HG03378 (cell line): Measurements from ENCODE around the gene DCBLD1.

Source experiments
- ATAC-seq: cut with Tn5 transposase; IDR thresholded peaks from one replicate; pipeline ENCODE4 v1.9.1; 2021; ENCODE audit warnings: mild to moderate bottlenecking, moderate library complexity; ENCODE audit not compliant: unreplicated experiment

Gene DCBLD1

GRCh38 chr6:117521791-117522502 lies 39.5 kb downstream of the DCBLD1 start:
- no peak for ATAC-seq

DNA sequence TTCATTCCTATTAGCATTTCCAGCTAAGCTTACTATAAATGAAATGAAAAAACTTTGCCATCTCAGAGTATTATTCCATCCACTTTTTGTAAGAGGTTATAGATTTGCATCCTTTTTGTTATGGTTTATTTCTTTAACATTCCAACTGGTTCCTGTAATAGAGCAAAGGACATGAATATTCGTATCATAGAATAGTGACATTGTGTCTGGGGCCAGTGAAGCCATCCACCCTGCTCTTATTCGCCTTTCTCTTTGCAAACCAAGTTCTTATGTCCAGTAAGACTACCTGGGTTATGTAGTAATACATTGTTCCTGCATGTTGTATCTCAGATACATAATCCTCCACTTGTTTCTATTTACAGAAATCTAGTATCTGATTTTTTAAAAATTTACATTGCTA lies 43.1 kb downstream of the DCBLD1 start:
- ATAC-seq, result no peak

DNA sequence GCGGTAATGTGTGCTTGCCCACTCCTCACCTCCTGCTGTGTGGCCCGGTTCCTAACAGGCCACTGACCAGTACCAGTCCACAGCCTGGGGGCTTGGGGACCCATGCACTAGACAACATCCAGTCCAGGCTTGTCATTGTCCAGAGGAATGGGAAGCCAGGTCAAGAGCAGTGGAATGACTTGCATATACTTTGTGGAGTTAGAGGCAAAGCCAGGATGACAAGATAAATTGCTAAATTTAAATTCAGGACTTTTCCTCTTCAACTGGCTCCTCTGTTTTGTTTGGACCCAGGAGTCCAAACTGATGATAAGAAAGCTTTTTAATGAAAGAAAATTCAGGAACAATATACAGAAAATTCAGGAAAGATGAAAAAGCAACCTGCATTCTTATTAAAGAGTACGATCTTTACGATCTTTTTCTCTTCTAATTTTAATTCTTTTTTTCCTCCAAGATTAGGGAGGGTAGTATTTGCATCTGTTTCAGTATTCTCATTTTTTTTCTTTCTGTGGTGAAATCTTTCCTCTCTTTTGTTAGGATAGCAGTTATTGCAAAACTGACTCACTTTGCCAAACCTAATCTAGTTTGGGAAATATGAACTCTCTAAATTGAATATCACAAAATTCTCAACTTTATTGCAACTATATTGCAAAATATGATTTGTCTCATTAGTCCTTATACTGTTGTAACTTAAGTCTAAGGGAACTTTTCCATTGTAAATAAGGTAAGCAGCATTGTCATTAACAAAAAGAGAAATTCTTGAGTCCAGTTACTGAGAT lies 48.2 kb downstream of the DCBLD1 start:
- no peak for ATAC-seq

- no peak for ATAC-seq
Observed at GRCh38 chr6:117531346-117531745, 48.9 kb downstream of the DCBLD1 start.

- ATAC-seq, result no peak
Observed at GRCh38 chr6:117531809-117532725, 49.6 kb downstream of the DCBLD1 start.

DNA sequence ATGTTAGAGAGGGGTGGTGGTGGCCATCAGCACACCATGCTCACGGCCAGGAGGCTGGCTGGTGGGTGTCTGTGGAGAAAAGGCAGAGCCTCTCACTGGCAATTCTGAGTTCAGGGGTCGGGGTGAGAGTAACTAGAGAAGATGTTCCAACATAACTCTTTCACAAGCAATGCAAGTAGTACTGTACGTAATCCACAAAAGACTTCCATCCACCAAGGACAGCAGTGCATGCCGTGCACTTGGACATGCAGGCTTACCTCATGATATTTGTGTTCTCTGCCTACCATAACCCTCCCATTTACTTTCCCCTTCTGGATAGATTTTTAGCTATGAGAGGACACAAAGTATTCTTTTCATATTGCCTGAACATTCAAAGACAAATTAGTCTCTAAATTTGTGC lies 51.3 kb downstream of the DCBLD1 start:
- ATAC-seq, result no peak

DNA sequence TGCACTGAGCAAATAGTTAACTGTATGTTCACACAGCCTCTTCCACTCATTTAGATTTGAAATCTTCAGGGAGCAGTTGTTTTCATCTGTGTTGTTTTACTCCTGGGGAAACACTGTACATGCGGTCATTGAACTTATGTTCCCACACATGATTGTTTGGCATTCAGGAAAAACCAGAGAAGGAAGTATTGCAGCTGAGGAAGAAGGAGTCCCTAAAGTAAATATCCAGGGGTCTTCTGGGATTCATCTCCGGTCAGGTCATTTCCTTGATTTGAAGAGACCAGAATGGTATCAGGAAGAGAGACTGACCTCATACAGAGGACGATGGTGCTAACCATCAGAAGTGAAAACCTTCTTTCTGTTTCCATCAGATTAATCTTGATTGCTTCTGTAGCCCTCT lies 52.5 kb downstream of the DCBLD1 start:
- ATAC-seq, result no peak

- ATAC-seq, result no peak
Observed at GRCh38 chr6:117536317-117536716, 53.8 kb downstream of the DCBLD1 start.

DNA sequence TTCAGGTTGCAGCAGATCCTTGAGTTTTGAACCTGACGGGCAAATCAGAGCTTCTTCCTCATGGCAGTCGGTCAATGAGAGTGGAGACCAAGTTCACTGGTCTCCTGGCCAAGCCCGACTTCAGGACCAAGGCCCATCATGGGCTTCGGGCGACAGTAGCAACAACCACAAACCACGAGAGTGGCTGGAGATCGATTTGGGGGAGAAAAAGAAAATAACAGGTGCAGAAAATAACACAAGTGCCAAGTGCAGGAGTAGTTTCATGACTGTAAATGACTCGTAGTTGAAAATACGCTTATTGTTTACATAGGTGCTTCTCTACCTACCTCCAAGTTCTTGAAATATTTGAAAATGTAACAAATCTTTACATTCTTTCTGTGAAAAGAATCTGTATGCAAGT lies 56.1 kb downstream of the DCBLD1 start:
- ATAC-seq, result no peak

GRCh38 chr6:117540670-117541069 lies 58.2 kb downstream of the DCBLD1 start:
- ATAC-seq, result no peak

GRCh38 chr6:117542493-117542892 lies 60.0 kb downstream of the DCBLD1 start:
- ATAC-seq, result no peak

- no peak for ATAC-seq
Observed at GRCh38 chr6:117544716-117545115, 62.2 kb downstream of the DCBLD1 start.

DNA sequence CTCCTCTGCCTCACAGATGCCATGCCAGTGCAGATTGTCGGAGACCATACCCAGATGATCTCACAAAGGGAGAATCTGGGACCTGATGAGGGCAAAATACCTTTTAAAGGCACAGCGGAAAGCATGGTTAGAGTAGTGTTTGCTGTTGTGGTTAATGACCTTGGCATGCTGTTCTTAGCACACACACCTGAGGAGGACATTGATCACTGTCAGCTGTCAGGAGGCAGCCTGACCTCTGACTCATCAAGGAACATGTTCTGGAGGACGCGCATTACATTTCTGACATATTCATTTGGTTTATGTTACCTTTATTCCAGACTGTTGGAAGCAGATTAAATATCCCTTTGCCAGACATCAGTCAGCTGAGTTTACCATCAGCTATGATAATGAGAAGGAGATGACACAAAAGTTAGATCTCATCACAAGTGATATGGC lies 62.7 kb downstream of the DCBLD1 start:
- no peak for ATAC-seq

- no peak for ATAC-seq
Observed at GRCh38 chr6:117546674-117547073, 64.2 kb downstream of the DCBLD1 start.

- peak; percentile 43 for ATAC-seq
Observed at GRCh38 chr6:117547688-117548621, 65.5 kb downstream of the DCBLD1 start.

DNA sequence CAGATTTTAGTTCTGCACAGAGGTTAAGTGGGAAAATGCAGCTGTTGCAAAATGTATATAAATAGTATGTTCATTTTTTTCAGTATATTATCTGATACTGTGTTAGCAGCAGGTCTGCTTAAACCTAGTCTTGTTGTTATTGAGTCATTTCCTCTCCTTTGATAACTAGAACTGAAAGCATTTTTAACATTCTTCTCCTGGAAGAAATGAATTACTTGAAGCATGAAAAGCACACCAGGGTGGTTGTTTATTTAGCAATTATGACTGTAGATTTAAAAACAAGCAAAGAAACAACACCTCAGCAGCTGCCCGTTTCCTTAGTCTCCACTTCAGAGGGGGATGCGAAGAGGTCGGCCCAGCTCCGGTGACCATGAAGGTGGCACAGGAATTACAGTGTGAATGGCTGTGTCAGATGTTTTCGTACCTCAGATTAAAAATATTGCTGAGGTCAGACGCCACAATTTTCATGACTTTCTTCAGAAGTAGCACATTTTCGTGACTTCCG lies 66.4 kb downstream of the DCBLD1 start:
- ATAC-seq, result no peak

- ATAC-seq, result no peak
Observed at GRCh38 chr6:117549611-117550010, 67.1 kb downstream of the DCBLD1 start.

- ATAC-seq, result no peak
Observed at GRCh38 chr6:117550078-117550600, 67.7 kb downstream of the DCBLD1 start.

GRCh38 chr6:117550618-117551242 lies 68.3 kb downstream of the DCBLD1 start:
- ATAC-seq, result no peak
